Sigmoid colon (tissue), 4 donors: ENCODE results near the gene MTMR2.
"Not testable (repeated sequence)": the region's sequence is repeated elsewhere in the genome, so short reads cannot be mapped to it uniquely, and the experiment has no call there.

Source experiments
- CTCF ChIP-seq, 4 experiments: fragments of 450-650 bp in 3 of 4; fragments of 200-600 bp in 1 of 4; IDR thresholded peaks; one replicate each; pipeline ENCODE4 v1.5.1; 2016 to 2019; ENCODE audit warnings: antibody characterized with exemption in 4 of 4, mild to moderate bottlenecking in 3 of 4, moderate library complexity in 2 of 4
- EP300 ChIP-seq, 4 donors: sonication (generic); formaldehyde crosslinking; IDR thresholded peaks; one replicate each; pipeline ENCODE4 v1.6.1; 2017; ENCODE audit warnings: antibody characterized with exemption in 4 of 4
- POLR2A ChIP-seq, 2 donors: fragments of 450-650 bp; IDR thresholded peaks; one replicate each; pipeline ENCODE4 v1.6.1; 2016; ENCODE audit warnings: antibody characterized with exemption in 2 of 2, mild to moderate bottlenecking in 2 of 2, moderate library complexity in 2 of 2
- POLR2AphosphoS5 ChIP-seq, 4 donors: sonication (generic); formaldehyde crosslinking; IDR thresholded peaks; one replicate each; pipeline ENCODE4 v1.6.1; 2017; ENCODE audit warnings: antibody characterized with exemption in 4 of 4

- TF ChIP-seq POLR2AphosphoS5, CTCF, POLR2A, EP300 (IDR thresholded peaks at IDR 0.05): not testable (repeated sequence)
Measured at GRCh38 chr11:95811052-95811451, 112.9 kb downstream of the MTMR2 start.
